ENCODE data around the gene ERC1. TPM values are rescaled to one million over a fixed set of nuclear protein-coding genes. Genes with fewer than 3 reads are reported as not detected.

The ERC1 gene
- total RNA-seq, 6 experiments from 2014 or later, result 44.1 to 48.9 (median 47.9) TPM

- peak overlapping the region; percentile 84 for H3K27ac Mint-ChIP-seq
- H3K4me3 Mint-ChIP-seq, result peak overlapping the region; percentile 77
- peaks cover 21% of the 10 kb centered on the region for H3K36me3 Mint-ChIP-seq (ENCODE audit: low read depth)
- no peak for TF ChIP-seq CTCF (IDR thresholded peaks at IDR 0.05)
- DNase-seq, result no peak
- peaks cover 4% of the 10 kb centered on the region; the same call in 1 of the 2 replicates for H3K9me3 Mint-ChIP-seq
- H3K27me3 Mint-ChIP-seq (ENCODE audit: insufficient read depth), result no peaks in the 10 kb centered on the region; the same call in none of the 2 replicates
- H3K4me1 Mint-ChIP-seq (ENCODE audit: low read depth), result peaks cover 32% of the 10 kb centered on the region
Observed at GRCh38 chr12:1319212-1319611, 328.2 kb downstream of the ERC1 start.

GRCh38 chr12:1320021-1320420 lies 329.0 kb downstream of the ERC1 start:
- Mint-ChIP-seq H3K27me3 (ENCODE audit: insufficient read depth) (no peaks in the 10 kb centered on the region; the same call in none of the 2 replicates), H3K36me3 (ENCODE audit: low read depth) (peaks cover 13% of the 10 kb centered on the region), H3K9me3 (no peaks in the 10 kb centered on the region), H3K4me1 (ENCODE audit: low read depth) (peaks cover 24% of the 10 kb centered on the region), H3K4me3 (no peak overlapping the region), H3K27ac (no peak overlapping the region)
- no peak for DNase-seq
- no peak for TF ChIP-seq CTCF (IDR thresholded peaks at IDR 0.05)

- peaks cover 19% of the 10 kb centered on the region for H3K4me1 Mint-ChIP-seq (ENCODE audit: low read depth)
- H3K27ac Mint-ChIP-seq, result no peak overlapping the region
- no peaks in the 10 kb centered on the region for H3K9me3 Mint-ChIP-seq
- no peak for TF ChIP-seq CTCF (IDR thresholded peaks at IDR 0.05)
- H3K36me3 Mint-ChIP-seq (ENCODE audit: low read depth), result no peaks in the 10 kb centered on the region
- H3K27me3 Mint-ChIP-seq (ENCODE audit: insufficient read depth), result no peaks in the 10 kb centered on the region; the same call in 1 of the 2 replicates
- no peak for DNase-seq
- no peak overlapping the region for H3K4me3 Mint-ChIP-seq
Observed at GRCh38 chr12:1322821-1323220, 331.8 kb downstream of the ERC1 start.

- Mint-ChIP-seq H3K4me1 (ENCODE audit: low read depth) (peaks cover 7% of the 10 kb centered on the region), H3K27me3 (ENCODE audit: insufficient read depth) (no peaks in the 10 kb centered on the region; the same call in 1 of the 2 replicates), H3K27ac (no peak overlapping the region), H3K36me3 (ENCODE audit: low read depth) (no peaks in the 10 kb centered on the region), H3K4me3 (no peak overlapping the region), H3K9me3 (no peaks in the 10 kb centered on the region)
- TF ChIP-seq CTCF (IDR thresholded peaks at IDR 0.05), result no peak
- DNase-seq, result no peak
Observed at GRCh38 chr12:1324099-1324498, 333.1 kb downstream of the ERC1 start.

- 0 out of 2 replicates have a peak, but pooled peaks cover 6% of the 10 kb centered on the region for H3K4me1 Mint-ChIP-seq (ENCODE audit: low read depth)
- no peak for DNase-seq
- no peaks in the 10 kb centered on the region for H3K9me3 Mint-ChIP-seq
- no peak overlapping the region for H3K27ac Mint-ChIP-seq
- no peaks in the 10 kb centered on the region for H3K36me3 Mint-ChIP-seq (ENCODE audit: low read depth)
- TF ChIP-seq CTCF (IDR thresholded peaks at IDR 0.05), result no peak
- no peaks in the 10 kb centered on the region; the same call in 1 of the 2 replicates for H3K27me3 Mint-ChIP-seq (ENCODE audit: insufficient read depth)
- H3K4me3 Mint-ChIP-seq, result no peak overlapping the region
Observed at GRCh38 chr12:1324910-1325309, 333.9 kb downstream of the ERC1 start.

GRCh38 chr12:1325666-1326065 lies 334.6 kb downstream of the ERC1 start:
- Mint-ChIP-seq H3K9me3 (no peaks in the 10 kb centered on the region), H3K4me3 (no peak overlapping the region), H3K4me1 (ENCODE audit: low read depth) (0 out of 2 replicates have a peak, but pooled peaks cover 6% of the 10 kb centered on the region), H3K27ac (no peak overlapping the region), H3K36me3 (ENCODE audit: low read depth) (no peaks in the 10 kb centered on the region), H3K27me3 (ENCODE audit: insufficient read depth) (no peaks in the 10 kb centered on the region; the same call in 1 of the 2 replicates)
- no peak for DNase-seq
- no peak for TF ChIP-seq CTCF (IDR thresholded peaks at IDR 0.05)

Data from HFFc6 (cell line).